Coronary artery (tissue), 2 donors: Measurements from ENCODE around the gene NAA50.

ENCODE experiments used
- DNase-seq: peaks from one replicate; pipeline ENCODE4 v3.0.0-alpha.2; 2017; ENCODE audit warnings: low spot score
- H3K27ac ChIP-seq, 2 donors: fragments of 200-600 bp; sonication (generic); one replicate each; pipeline ENCODE4 v1.5.1; 2016 to 2019
- H3K4me3 ChIP-seq: fragments of 200-600 bp; sonication (generic); 2 replicates; pipeline ENCODE4 v1.5.1; 2016; ENCODE audit warnings: mild to moderate bottlenecking, moderate library complexity
- TF ChIP-seq, protein P1 (sequence below): fragments of 200-600 bp; sonication (generic); IDR thresholded peaks from one replicate; pipeline ENCODE4 v1.5.1; 2019; ENCODE audit warnings: antibody characterized with exemption

Gene NAA50

GRCh38 chr3:113690482-113690881 lies 55.6 kb downstream of the NAA50 start:
- no peak overlapping the region for H3K4me3 ChIP-seq
- H3K27ac ChIP-seq = no peak overlapping the region
- DNase-seq = no peak
- TF ChIP-seq, protein P1, sequence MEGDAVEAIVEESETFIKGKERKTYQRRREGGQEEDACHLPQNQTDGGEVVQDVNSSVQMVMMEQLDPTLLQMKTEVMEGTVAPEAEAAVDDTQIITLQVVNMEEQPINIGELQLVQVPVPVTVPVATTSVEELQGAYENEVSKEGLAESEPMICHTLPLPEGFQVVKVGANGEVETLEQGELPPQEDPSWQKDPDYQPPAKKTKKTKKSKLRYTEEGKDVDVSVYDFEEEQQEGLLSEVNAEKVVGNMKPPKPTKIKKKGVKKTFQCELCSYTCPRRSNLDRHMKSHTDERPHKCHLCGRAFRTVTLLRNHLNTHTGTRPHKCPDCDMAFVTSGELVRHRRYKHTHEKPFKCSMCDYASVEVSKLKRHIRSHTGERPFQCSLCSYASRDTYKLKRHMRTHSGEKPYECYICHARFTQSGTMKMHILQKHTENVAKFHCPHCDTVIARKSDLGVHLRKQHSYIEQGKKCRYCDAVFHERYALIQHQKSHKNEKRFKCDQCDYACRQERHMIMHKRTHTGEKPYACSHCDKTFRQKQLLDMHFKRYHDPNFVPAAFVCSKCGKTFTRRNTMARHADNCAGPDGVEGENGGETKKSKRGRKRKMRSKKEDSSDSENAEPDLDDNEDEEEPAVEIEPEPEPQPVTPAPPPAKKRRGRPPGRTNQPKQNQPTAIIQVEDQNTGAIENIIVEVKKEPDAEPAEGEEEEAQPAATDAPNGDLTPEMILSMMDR = no peak

DNA sequence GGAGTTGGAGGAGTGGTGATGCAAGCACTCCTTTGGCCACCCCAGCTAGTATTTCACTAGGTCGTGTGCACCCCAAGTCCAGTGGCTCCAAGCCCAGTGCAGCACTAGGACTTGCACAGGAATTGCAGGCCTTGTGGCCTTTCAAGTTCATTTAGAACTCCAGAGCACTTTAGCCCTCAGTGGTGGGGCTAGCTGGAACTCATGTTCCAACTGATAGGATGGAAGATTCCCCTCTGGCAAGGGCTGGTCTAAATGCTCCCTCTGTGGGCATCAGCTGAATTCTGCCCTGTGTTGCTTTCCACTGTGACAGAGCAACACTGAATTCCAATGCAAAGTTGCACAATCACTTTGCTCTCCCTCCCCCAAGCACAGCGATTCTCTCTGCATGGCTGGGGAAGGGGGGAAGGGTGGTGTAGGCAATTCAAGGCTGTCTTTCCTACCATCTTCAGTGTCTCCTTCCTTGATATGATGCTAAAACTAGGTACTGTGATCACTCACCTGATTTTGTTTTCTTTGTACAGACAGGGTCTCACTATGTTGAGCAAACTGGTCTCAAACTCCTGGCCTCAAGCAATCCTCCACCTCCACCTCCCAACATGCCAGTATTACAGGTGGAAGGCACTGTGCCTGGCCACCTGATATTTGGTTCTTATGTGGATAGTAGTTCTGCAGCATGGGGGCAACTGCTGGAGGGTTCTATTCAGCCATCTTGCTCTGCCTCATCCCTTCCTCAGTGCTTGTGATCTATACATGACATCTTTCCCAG lies 59.9 kb downstream of the NAA50 start:
- TF ChIP-seq, protein P1 = no peak
- no peak for DNase-seq
- Histone ChIP-seq H3K4me3 (no peak overlapping the region), H3K27ac (peak overlapping the region in 1 of 2 donors; percentile 35)

DNA sequence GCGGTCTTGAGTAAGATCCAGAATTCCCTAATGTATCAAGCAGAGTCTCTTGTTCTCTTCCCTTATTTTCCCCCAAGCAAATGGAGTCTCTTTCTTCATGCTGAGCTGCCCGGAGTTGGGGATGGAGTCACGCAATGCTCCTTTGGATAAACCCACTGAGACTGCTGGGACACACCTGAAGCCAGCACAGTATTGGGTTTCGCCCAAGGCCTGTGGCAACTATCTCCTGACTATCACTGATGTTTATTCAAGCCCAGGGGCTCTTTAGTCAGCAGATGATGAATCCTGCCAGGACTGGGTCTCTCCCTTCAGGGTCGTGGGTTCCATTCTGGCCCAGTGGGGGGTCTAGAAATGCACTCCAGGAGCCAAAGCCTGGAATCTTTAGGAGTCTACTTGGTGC lies 60.9 kb downstream of the NAA50 start:
- no peak for DNase-seq
- no peak overlapping the region for H3K27ac ChIP-seq
- TF ChIP-seq, protein P1 = no peak
- H3K4me3 ChIP-seq = no peak overlapping the region

DNA sequence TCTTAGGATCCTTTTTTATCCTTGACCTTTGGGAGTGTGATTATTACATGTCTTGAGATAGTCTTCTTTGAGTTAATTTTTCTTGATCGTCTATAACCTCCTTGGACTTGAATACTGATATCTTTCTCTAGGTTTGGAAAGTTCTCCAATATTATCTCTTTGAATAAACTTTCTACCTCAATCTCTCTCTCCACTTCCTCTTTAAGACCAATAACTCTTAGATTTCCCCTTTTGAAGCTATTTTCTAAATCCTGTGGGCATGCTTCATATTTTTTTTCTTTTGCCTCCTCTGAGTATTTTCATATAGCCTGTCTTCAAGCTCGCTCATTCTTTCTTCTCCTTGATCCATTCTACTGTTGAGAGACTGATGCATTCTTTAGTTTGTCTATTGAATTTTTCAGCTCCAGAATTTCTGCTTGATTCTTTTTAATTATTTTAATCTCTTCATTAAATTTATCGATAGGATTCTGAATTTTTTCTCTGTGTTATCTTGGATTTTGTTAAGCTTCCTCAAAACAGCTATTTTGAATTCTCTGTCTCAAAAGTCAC lies 61.7 kb downstream of the NAA50 start:
- H3K4me3 ChIP-seq = no peak overlapping the region
- no peak for DNase-seq
- TF ChIP-seq, protein P1 = no peak
- H3K27ac ChIP-seq = no peak overlapping the region

DNA sequence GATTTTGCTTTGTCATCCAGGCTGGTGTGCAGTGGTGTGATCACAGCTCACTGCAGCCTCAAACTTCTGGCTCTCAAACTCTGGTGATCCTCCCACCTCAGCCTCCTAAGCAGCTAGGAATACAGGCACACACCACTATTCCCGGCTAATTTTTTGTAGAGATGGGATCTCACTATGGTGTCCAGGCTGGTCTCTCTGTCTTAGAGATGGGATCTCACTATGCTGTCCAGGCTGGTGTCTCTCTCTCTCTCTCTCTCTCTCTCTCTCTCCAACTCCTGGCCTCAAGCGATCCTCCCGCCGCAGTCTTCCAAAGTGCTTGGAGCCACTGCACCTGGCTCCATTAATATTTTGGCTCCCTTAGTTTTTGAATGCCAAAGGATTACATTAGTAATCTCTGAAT lies 67.3 kb downstream of the NAA50 start:
- H3K27ac ChIP-seq = no peak overlapping the region
- no peak overlapping the region for H3K4me3 ChIP-seq
- TF ChIP-seq, protein P1 = no peak
- DNase-seq = no peak

DNA sequence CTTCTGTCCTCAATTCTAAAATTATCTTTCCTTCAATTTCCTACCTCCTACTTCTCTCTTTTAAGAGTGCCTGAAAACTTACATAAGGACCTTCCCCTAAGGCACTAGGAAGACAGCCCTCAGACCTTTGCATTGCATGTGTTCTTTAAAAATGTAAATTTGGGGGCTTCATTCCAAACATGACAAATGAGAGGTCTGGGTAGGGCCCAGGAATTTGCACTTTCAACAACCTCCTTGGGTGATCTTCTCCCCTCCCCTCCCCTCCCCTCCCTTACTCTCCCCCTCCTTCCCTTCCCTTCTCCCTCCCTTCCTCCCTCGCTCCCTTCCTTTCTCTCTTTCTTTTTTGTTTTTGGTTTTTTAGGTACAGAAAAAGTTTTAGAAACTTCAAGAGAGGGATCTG lies 68.3 kb downstream of the NAA50 start:
- TF ChIP-seq, protein P1 = no peak
- no peak overlapping the region for H3K4me3 ChIP-seq
- H3K27ac ChIP-seq = no peak overlapping the region
- no peak for DNase-seq

- Histone ChIP-seq H3K4me3 (no peak overlapping the region), H3K27ac (no peak overlapping the region)
- TF ChIP-seq, protein P1 = no peak
- DNase-seq = no peak
Observed at GRCh38 chr3:113676261-113676660, 69.8 kb downstream of the NAA50 start.
